A673 (cell line): Measurements from ENCODE around the gene RBMS2. TPM values are rescaled to one million over a fixed set of nuclear protein-coding genes. Genes with fewer than 3 reads are reported as not detected.

ENCODE experiments used
- BruUV-seq: library from RNA; stranded (reverse); fragments of 400-500 nt; replicated peaks from 2 replicates; lab custom pipeline; 2021; lab: Mats Ljungman, UMichigan
- CTCF ChIA-PET: fragments of 300-600 bp; sonication (Branson Sonifier 250); formaldehyde crosslinking; loops from one replicate; lab custom pipeline; 2022; ENCODE audit warnings: antibody characterized with exemption; lab: Charles Lee
- POLR2A ChIA-PET: fragments of 300-600 bp; sonication (Branson Sonifier 250); formaldehyde crosslinking; loops from one replicate; lab custom pipeline; 2022; ENCODE audit warnings: antibody characterized with exemption; ENCODE audit not compliant: low non-redundant PET; lab: Charles Lee
- DNase-seq: peaks from one replicate; pipeline ENCODE4 v3.0.0-alpha.2; 2015; ENCODE audit warnings: low spot score
- H3K27ac ChIP-seq: fragments of 200-600 bp; sonication (generic); 2 replicates; pipeline ENCODE4 v1.5.1; 2016; ENCODE audit warnings: mixed run types, low read depth, mild to moderate bottlenecking, mixed read lengths, antibody characterized with exemption, low read length; ENCODE audit not compliant: poor library complexity, severe bottlenecking
- H3K27me3 ChIP-seq: fragments of 200-600 bp; sonication (generic); replicated peaks from 2 replicates; pipeline ENCODE4 v1.6.1; 2017; ENCODE audit warnings: mixed run types, low read depth, mild to moderate bottlenecking, mixed read lengths, antibody characterized with exemption, low read length; ENCODE audit not compliant: insufficient read depth, poor library complexity
- H3K36me3 ChIP-seq: fragments of 200-600 bp; sonication (generic); 2 replicates; pipeline ENCODE4 v1.6.1; 2016; ENCODE audit warnings: mixed run types, mild to moderate bottlenecking, mixed read lengths, antibody characterized with exemption, low read length; ENCODE audit not compliant: insufficient read depth, poor library complexity, severe bottlenecking
- H3K4me1 ChIP-seq: fragments of 200-600 bp; sonication (generic); 2 replicates; pipeline ENCODE4 v1.6.1; 2017; ENCODE audit warnings: mixed run types, mild to moderate bottlenecking, mixed read lengths, antibody characterized with exemption, low read length; ENCODE audit not compliant: insufficient read depth, poor library complexity, severe bottlenecking
- H3K4me3 ChIP-seq: fragments of 200-600 bp; sonication (generic); 2 replicates; pipeline ENCODE4 v1.5.1; 2016; ENCODE audit warnings: low read depth, mixed run types, mild to moderate bottlenecking, mixed read lengths, low read length; ENCODE audit not compliant: poor library complexity, severe bottlenecking
- H3K9me3 ChIP-seq: fragments of 200-600 bp; sonication (generic); 2 replicates; pipeline ENCODE4 v1.6.1; 2016; ENCODE audit warnings: mixed run types, low read depth, mild to moderate bottlenecking, mixed read lengths, antibody characterized with exemption, low read length; ENCODE audit not compliant: poor library complexity, severe bottlenecking
- CTCF ChIP-seq: fragments of 300-800, 200-600 bp; sonication (generic); conservative IDR thresholded peaks from 2 replicates; pipeline ENCODE4 v1.5.1; 2017; ENCODE audit warnings: low read depth, mild to moderate bottlenecking, antibody characterized with exemption, low read length, moderate library complexity, mixed read lengths
- EZH2 ChIP-seq: fragments of 200-600 bp; sonication (generic); IDR thresholded peaks from 2 replicates; pipeline ENCODE4 v1.6.1; 2017; ENCODE audit warnings: borderline replicate concordance, low read depth, mild to moderate bottlenecking, mixed read lengths, antibody characterized with exemption, low read length; ENCODE audit not compliant: poor library complexity, severe bottlenecking
- intact Hi-C: fragments of 100-400 bp; cut with micrococcal nuclease; formaldehyde crosslinking; loops from one replicate; pipeline ENCODE4 v1.10.0; 2022; ENCODE audit not compliant: unreplicated experiment
- total RNA-seq: library from RNA; stranded (reverse); gene quantifications from 2 replicates; pipeline ENCODE4 v1.2.3, GENCODE V29; 2021

RBMS2 gene
- total RNA-seq, 1 experiment from 2014 or later: 29.7 TPM

- Histone ChIP-seq H3K4me3 (peak overlapping the region; percentile 77), H3K27ac (peak overlapping the region; percentile 78), H3K9me3 (no peaks in the 10 kb centered on the region), H3K36me3 (peaks cover 48% of the 10 kb centered on the region), H3K27me3 (no peaks in the 10 kb centered on the region), H3K4me1 (peaks cover 35% of the 10 kb centered on the region)
- ChIA-PET CTCF (interaction anchor here (0.6 to 1.8 kb wide), 26 partner anchors 8 to 475 kb away, joined by 3 to 20 read pairs (median 4); partner anchors contain the start of genes ATP5F1B, CNPY2, NACA and PTGES3), POLR2A (interaction anchor here (0.6 to 1.0 kb wide), 3 partner anchors 8 to 115 kb away, joined by 3 to 4 read pairs (median 4); partner anchors contain the start of genes PTGES3 and RBMS2)
- BruUV-seq: no TSS peak
- peak; percentile 100 for DNase-seq
- TF ChIP-seq CTCF (peak; percentile 82), EZH2 (no peak)
- intact Hi-C loops: loop anchor here (5.0 to 10.0 kb wide), 3 partner anchors 125 to 522 kb away; partner anchors contain the start of genes RPL41, STAT6 and ZC3H10
Measured at GRCh38 chr12:56636675-56637540, 115.3 kb downstream of the RBMS2 start.

GRCh38 chr12:56637621-56638020 lies 116.0 kb downstream of the RBMS2 start:
- TF ChIP-seq CTCF: no peak
- TF ChIP-seq EZH2: no peak
- Histone ChIP-seq H3K36me3 (peaks cover 55% of the 10 kb centered on the region), H3K27me3 (no peaks in the 10 kb centered on the region), H3K4me1 (peaks cover 28% of the 10 kb centered on the region), H3K27ac (peak overlapping the region; percentile 73), H3K4me3 (no peak overlapping the region), H3K9me3 (no peaks in the 10 kb centered on the region)
- no TSS peak for BruUV-seq
- intact Hi-C loops: loop anchor here (5.0 to 10.0 kb wide), 3 partner anchors 125 to 523 kb away; partner anchors contain the start of genes RPL41, STAT6 and ZC3H10
- CTCF ChIA-PET: no interaction called here
- DNase-seq: no peak
- POLR2A ChIA-PET: no interaction called here

- ChIA-PET CTCF (no interaction called here), POLR2A (no interaction called here)
- TF ChIP-seq EZH2: no peak
- TF ChIP-seq CTCF: no peak
- H3K27me3 ChIP-seq: no peaks in the 10 kb centered on the region
- peaks cover 78% of the 10 kb centered on the region for H3K36me3 ChIP-seq
- no peak for DNase-seq
- BruUV-seq: no TSS peak
- intact Hi-C loops: no loop called here
- H3K9me3 ChIP-seq: no peaks in the 10 kb centered on the region
- H3K27ac ChIP-seq: no peak overlapping the region
- H3K4me1 ChIP-seq: peaks cover 23% of the 10 kb centered on the region
- no peak overlapping the region for H3K4me3 ChIP-seq
Measured at GRCh38 chr12:56641219-56641618, 119.6 kb downstream of the RBMS2 start.
